K562 (cell line): ENCODE data around the gene COMMD9. TPM values are rescaled to one million over a fixed set of nuclear protein-coding genes. Genes with fewer than 3 reads are reported as not detected.

Experiments
- ATAC-seq: fragments of 200-7000 bp; cut with Tn5 transposase; 3 replicates; pipeline ENCODE4 v1.9.1; 2020; ENCODE audit warnings: moderate library complexity
- BruUV-seq: library from RNA; stranded (reverse); fragments of 400-500 nt; replicated peaks from 2 replicates; lab custom pipeline; 2021; lab: Mats Ljungman, UMichigan
- CTCF ChIA-PET: fragments of 300-600 bp; formaldehyde crosslinking; extraction: SDS; loops from one replicate; lab custom pipeline; 2021; ENCODE audit warnings: low intra/inter-chr PET ratio; lab: Yijun Ruan, JAX
- POLR2A ChIA-PET: fragments of 300-600, 350-650 bp; sonication (Branson Sonifier 250); formaldehyde crosslinking; extraction: SDS; loops from one replicate; lab custom pipeline; 2021; ENCODE audit warnings: antibody characterized with exemption, inconsistent platforms; lab: Yijun Ruan, JAX
- DNase-seq, 4 experiments: peaks; one replicate each; pipeline versions ENCODE4 v3.0.0 to v3.0.0-alpha.2; 2011 to 2018; ENCODE audit warnings: low spot score in 3 of 4, mixed read lengths in 3 of 4; ENCODE audit errors: extremely low read depth in 1 of 4
- FAIRE-seq: peaks from 2 replicates; lab custom pipeline; 2011; peaks lifted over from hg19 to GRCh38; lab: Jason Lieb, UNC
- H2AFZ ChIP-seq: 2 replicates; pipeline ENCODE4 v1.6.0; 2011; ENCODE audit warnings: low read depth, low read length, control low read depth, inconsistent platforms
- H3K27ac ChIP-seq: fragments of 200-600 bp; 3 replicates; pipeline ENCODE4 v1.8.0; 2011; ENCODE audit warnings: low read depth, mild to moderate bottlenecking, control low read depth, inconsistent platforms, low read length, moderate library complexity, mixed read lengths; ENCODE audit errors: extremely low read depth
- H3K27me3 ChIP-seq, 2 experiments: fragments of 300-600 bp in 1 of 2; 2 replicates in 1 of 2; 3 replicates in 1 of 2; pipeline versions ENCODE4 v1.6.0 to v1.8.0; 2011; ENCODE audit warnings: inconsistent platforms in 2 of 2, low read length in 2 of 2, mild to moderate bottlenecking in 1 of 2, mixed read lengths in 1 of 2, moderate library complexity in 1 of 2; ENCODE audit not compliant: control insufficient read depth in 2 of 2, insufficient read depth in 2 of 2
- H3K36me3 ChIP-seq: fragments of 300-600 bp; 3 replicates; pipeline ENCODE4 v1.8.0; 2011; ENCODE audit warnings: mild to moderate bottlenecking, low read length, inconsistent platforms; ENCODE audit not compliant: control insufficient read depth, insufficient read depth
- H3K4me1 ChIP-seq, 2 experiments: fragments of 200-600 bp in 1 of 2; replicated peaks in 1 of 2; 2 replicates in 1 of 2; 3 replicates in 1 of 2; pipeline versions ENCODE4 v1.5.1 to v1.8.0; 2011; ENCODE audit warnings: inconsistent platforms in 2 of 2, low read length in 2 of 2, mild to moderate bottlenecking in 1 of 2, mixed read lengths in 1 of 2, moderate library complexity in 1 of 2; ENCODE audit not compliant: control insufficient read depth in 2 of 2, insufficient read depth in 2 of 2
- H3K4me2 ChIP-seq: 2 replicates; pipeline ENCODE4 v1.6.1; 2011; ENCODE audit warnings: low read length, control low read depth, inconsistent platforms, mixed read lengths; ENCODE audit not compliant: insufficient read depth
- H3K4me3 ChIP-seq: fragments of 200-600 bp; sonication (generic), shearing (Covaris generic); 2 replicates; pipeline ENCODE4 v1.5.1; 2016; ENCODE audit warnings: control low read depth, inconsistent platforms
- H3K79me2 ChIP-seq: fragments of 200-600 bp; 3 replicates; pipeline ENCODE4 v1.8.0; 2011; ENCODE audit warnings: low read length, inconsistent platforms; ENCODE audit not compliant: control insufficient read depth, insufficient read depth
- H3K9ac ChIP-seq, 2 experiments: 2 replicates each; pipeline versions ENCODE4 v1.6.0 to v1.6.1; 2011; ENCODE audit warnings: low read depth in 2 of 2, low read length in 2 of 2, control low read depth in 1 of 2, inconsistent platforms in 1 of 2, mild to moderate bottlenecking in 1 of 2, mixed read lengths in 1 of 2; ENCODE audit not compliant: insufficient read depth in 1 of 2
- H3K9me1 ChIP-seq: one replicate; pipeline ENCODE4 v1.6.0; 2011; ENCODE audit warnings: inconsistent platforms, mild to moderate bottlenecking, low read length, moderate library complexity; ENCODE audit not compliant: control insufficient read depth, insufficient read depth
- H3K9me3 ChIP-seq: replicated peaks from 2 replicates; pipeline ENCODE4 v1.5.1; 2011; ENCODE audit warnings: low read depth, low read length, inconsistent platforms; ENCODE audit not compliant: control insufficient read depth, insufficient read depth
- H4K20me1 ChIP-seq: replicated peaks from 2 replicates; pipeline ENCODE4 v1.6.1; 2011; ENCODE audit warnings: low read length, inconsistent platforms, mixed read lengths; ENCODE audit not compliant: control insufficient read depth, insufficient read depth
- C11orf30 ChIP-seq: fragments of 450-650 bp; IDR thresholded peaks from 2 replicates; pipeline ENCODE4 v1.6.1; 2016; ENCODE audit warnings: low read depth, mild to moderate bottlenecking
- CBFA2T2 ChIP-seq: fragments of 450-650 bp; conservative IDR thresholded peaks from 2 replicates; pipeline ENCODE4 v1.6.1; 2017; ENCODE audit warnings: mild to moderate bottlenecking
- CBX1 ChIP-seq: sonication (generic); IDR thresholded peaks from 2 replicates; pipeline ENCODE4 v1.6.1; 2016; ENCODE audit warnings: antibody characterized with exemption, low read depth, mild to moderate bottlenecking
- CBX8 ChIP-seq: fragments of 200-600 bp; sonication (generic); IDR thresholded peaks from 2 replicates; pipeline ENCODE4 v1.6.1; 2012; ENCODE audit warnings: borderline replicate concordance, mixed run types, low read depth, mild to moderate bottlenecking, moderate library complexity, mixed read lengths, low read length, control low read depth, inconsistent platforms; ENCODE audit not compliant: poor library complexity, severe bottlenecking; ENCODE audit errors: extremely low read depth
- CEBPG ChIP-seq, 3 experiments: fragments of 200-800 bp in 1 of 3; sonication (Bioruptor generic) in 1 of 3; sonication (generic) in 1 of 3; formaldehyde crosslinking in 1 of 3; IDR thresholded peaks in 2 of 3; conservative IDR thresholded peaks in 1 of 3; 2 replicates each; pipeline versions ENCODE4 v1.6.1 to v1.8.0; 2016 to 2022; ENCODE audit warnings: missing compliant biosample characterization in 2 of 3, missing genetic modification characterization in 2 of 3, mild to moderate bottlenecking in 1 of 3, missing genetic modification reagents in 1 of 3
- FOXK2 ChIP-seq, 2 experiments: fragments of 450-650 bp; IDR thresholded peaks in 1 of 2; conservative IDR thresholded peaks in 1 of 2; 2 replicates each; pipeline ENCODE4 v1.6.1; 2016; ENCODE audit warnings: low read depth in 2 of 2, mild to moderate bottlenecking in 1 of 2
- HDAC8 ChIP-seq: fragments of 450-650 bp; IDR thresholded peaks from 2 replicates; pipeline ENCODE4 v1.6.1; 2016; ENCODE audit warnings: mild to moderate bottlenecking, missing genetic modification characterization, moderate library complexity, missing compliant biosample characterization
- HOXB6 ChIP-seq: fragments of 250-450 bp; sonication (Bioruptor Pico); IDR thresholded peaks from 2 replicates; pipeline ENCODE4 v1.5.1; 2022; ENCODE audit warnings: mild to moderate bottlenecking, borderline replicate concordance
- ILF3 ChIP-seq: fragments of 450-650 bp; IDR thresholded peaks from 2 replicates; pipeline ENCODE4 v1.6.1; 2018; ENCODE audit warnings: antibody characterized with exemption, mild to moderate bottlenecking, moderate library complexity, borderline replicate concordance
- L3MBTL2 ChIP-seq: fragments of 450-650 bp; IDR thresholded peaks from 2 replicates; pipeline ENCODE4 v1.6.1; 2016; ENCODE audit warnings: mild to moderate bottlenecking, moderate library complexity
- LEF1 ChIP-seq: fragments of 450-650 bp; IDR thresholded peaks from 2 replicates; pipeline ENCODE4 v1.6.1; 2016; ENCODE audit warnings: mild to moderate bottlenecking
- MYNN ChIP-seq, 2 experiments: sonication (generic); formaldehyde crosslinking in 1 of 2; IDR thresholded peaks; 2 replicates each; pipeline versions ENCODE4 v1.5.0 to v1.6.1; 2016 to 2020; ENCODE audit warnings: antibody characterized with exemption in 1 of 2, missing genetic modification reagents in 1 of 2
- NONO ChIP-seq, 2 experiments: fragments of 200-400 bp in 1 of 2; fragments of 450-650 bp in 1 of 2; formaldehyde crosslinking in 1 of 2; IDR thresholded peaks; 2 replicates each; pipeline ENCODE4 v1.6.1; 2017; ENCODE audit warnings: low read depth in 2 of 2, mild to moderate bottlenecking in 2 of 2, moderate library complexity in 2 of 2, low read length in 1 of 2
- OTX1 ChIP-seq: fragments of 450-650 bp; formaldehyde crosslinking; IDR thresholded peaks from 2 replicates; pipeline ENCODE4 v1.4.0; 2022; ENCODE audit warnings: mild to moderate bottlenecking
- SMAD3 ChIP-seq: fragments of 450-650 bp; formaldehyde crosslinking; conservative IDR thresholded peaks from 2 replicates; pipeline ENCODE4 v1.4.0; 2020; ENCODE audit warnings: mild to moderate bottlenecking
- SNIP1 ChIP-seq: fragments of 450-650 bp; IDR thresholded peaks from 2 replicates; pipeline ENCODE4 v1.7.1; 2017; ENCODE audit warnings: low read depth, mild to moderate bottlenecking
- TCF3 ChIP-seq: sonication (generic); formaldehyde crosslinking; IDR thresholded peaks from 2 replicates; pipeline ENCODE4 v1.4.0; 2020; ENCODE audit warnings: mild to moderate bottlenecking, missing genetic modification reagents
- WGBS: fragments of 100-300 bp; shearing (Covaris generic); methylation state at CpG from one replicate; pipeline ENCODE4 v1.1.6; 2016; ENCODE audit warnings: low coverage, mixed read lengths; ENCODE audit not compliant: insufficient coverage; ENCODE audit errors: missing lambda C conversion rate; 5-methylcytosine and 5-hydroxymethylcytosine counted together
- in situ Hi-C: fragments of 300-500 bp; cut with MboI; formaldehyde crosslinking; loops from 4 replicates; pipeline ENCODE4 v1.15.0; 2018; ENCODE audit warnings: inconsistent platforms, mixed read lengths
- intact Hi-C: fragments of 100-400 bp; cut with micrococcal nuclease; formaldehyde crosslinking; loops from 2 replicates; pipeline ENCODE4 v1.14.2; 2022
- polyA plus RNA-seq, 8 experiments: library from polyadenylated mRNA; depleted of rRNA in 4 of 8; stranded (reverse) in 5 of 8; unstranded in 3 of 8; fragments of >200 nt; fragmentation: Nextera tagmentation in 2 of 8; fragmentation: Illumina TruSeq in 1 of 8; extraction: Ambion mirVana in 2 of 8; extraction: Trizol in 1 of 8; gene quantifications; 2 replicates each; pipeline versions ENCODE4 v1.2.1 to v1.2.3, GENCODE V29; 2011 to 2014; ENCODE audit warnings: inconsistent platforms in 1 of 8, missing spikeins in 1 of 8
- total RNA-seq, 7 experiments: library from RNA; depleted of rRNA in 6 of 7; stranded (reverse); fragments of >200 nt in 6 of 7; fragmentation: Illumina TruSeq in 2 of 7; extraction: Trizol in 2 of 7; gene quantifications; 2 replicates each; pipeline versions ENCODE4 v1.2.1 to v1.2.3, GENCODE V29; 2011 to 2021; ENCODE audit warnings: low replicate concordance in 1 of 7
- TF ChIP-seq, protein P1 (sequence below): sonication (generic); formaldehyde crosslinking; IDR thresholded peaks from 2 replicates; pipeline ENCODE4 v1.5.0; 2020; ENCODE audit warnings: missing genetic modification reagents
- TF ChIP-seq, protein P2 (sequence below): sonication (generic); formaldehyde crosslinking; IDR thresholded peaks from 2 replicates; pipeline ENCODE4 v1.4.0; 2020; ENCODE audit warnings: mild to moderate bottlenecking, missing genetic modification reagents
- TF ChIP-seq, protein P3 (sequence below): IDR thresholded peaks from 2 replicates; pipeline ENCODE4 v1.6.1; 2011; ENCODE audit not compliant: insufficient read length; ENCODE audit errors: extremely low read depth

The COMMD9 gene
- total and polyA plus RNA-seq, 9 of the 15 experiments (the other 6 are each of a cell fraction or from before 2014, with no cell fraction given), result 27.3 to 121 (median 48.0) TPM

DNA sequence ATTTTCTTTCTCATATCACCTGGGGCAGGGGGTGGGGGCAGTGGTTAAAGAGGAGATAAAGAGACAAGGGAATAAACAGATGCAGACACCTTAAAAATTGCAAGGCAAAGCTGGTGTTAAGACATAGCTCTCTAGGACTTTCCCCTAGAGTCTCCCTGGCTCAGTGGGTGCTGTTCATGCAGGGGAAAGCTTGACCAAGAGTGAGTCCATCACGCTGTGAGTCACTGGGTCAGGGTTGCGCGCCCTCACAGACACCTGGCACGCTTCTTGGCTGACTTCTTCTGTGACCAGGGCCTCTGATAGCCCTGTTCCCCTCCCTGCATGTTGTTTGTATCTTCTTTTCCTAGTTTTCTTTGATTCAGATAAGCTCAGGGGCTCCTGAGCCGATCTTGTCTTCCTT lies 31.9 kb downstream of the COMMD9 start:
- H3K27ac ChIP-seq, result no peak overlapping the region
- TF ChIP-seq, protein P1, sequence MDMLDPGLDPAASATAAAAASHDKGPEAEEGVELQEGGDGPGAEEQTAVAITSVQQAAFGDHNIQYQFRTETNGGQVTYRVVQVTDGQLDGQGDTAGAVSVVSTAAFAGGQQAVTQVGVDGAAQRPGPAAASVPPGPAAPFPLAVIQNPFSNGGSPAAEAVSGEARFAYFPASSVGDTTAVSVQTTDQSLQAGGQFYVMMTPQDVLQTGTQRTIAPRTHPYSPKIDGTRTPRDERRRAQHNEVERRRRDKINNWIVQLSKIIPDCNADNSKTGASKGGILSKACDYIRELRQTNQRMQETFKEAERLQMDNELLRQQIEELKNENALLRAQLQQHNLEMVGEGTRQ (CRISPR knock-in tag), result no peak
- TF ChIP-seq HOXB6 (CRISPR knock-in tag) (no peak), CBX1 (no peak), CBFA2T2 (no peak), TCF3 (CRISPR knock-in tag) (no peak), L3MBTL2 (no peak), C11orf30 (no peak), HDAC8 (tag) (no peak), NONO (IDR thresholded peaks at IDR 0.05; ENCODE audit: low read depth in 2 of 2, low read length in 1 of 2) (no peak), ILF3 (no peak), OTX1 (no peak), FOXK2 (conservative IDR thresholded peaks at IDR 0.05 in 1 of 2, IDR thresholded peaks at IDR 0.05 in 1 of 2; ENCODE audit: low read depth in 2 of 2) (no peak), MYNN (IDR thresholded peaks at IDR 0.05) (no peak), MYNN (CRISPR knock-in tag; IDR thresholded peaks at IDR 0.05) (no peak), CEBPG (CRISPR knock-in tag; IDR thresholded peaks at IDR 0.05) (no peak), CEBPG (tag; conservative IDR thresholded peaks at IDR 0.05 in 1 of 2, IDR thresholded peaks at IDR 0.05 in 1 of 2) (no peak), CBX8 (no peak), SMAD3 (CRISPR knock-in tag) (no peak), LEF1 (no peak), SNIP1 (no peak)
- TF ChIP-seq, protein P2, sequence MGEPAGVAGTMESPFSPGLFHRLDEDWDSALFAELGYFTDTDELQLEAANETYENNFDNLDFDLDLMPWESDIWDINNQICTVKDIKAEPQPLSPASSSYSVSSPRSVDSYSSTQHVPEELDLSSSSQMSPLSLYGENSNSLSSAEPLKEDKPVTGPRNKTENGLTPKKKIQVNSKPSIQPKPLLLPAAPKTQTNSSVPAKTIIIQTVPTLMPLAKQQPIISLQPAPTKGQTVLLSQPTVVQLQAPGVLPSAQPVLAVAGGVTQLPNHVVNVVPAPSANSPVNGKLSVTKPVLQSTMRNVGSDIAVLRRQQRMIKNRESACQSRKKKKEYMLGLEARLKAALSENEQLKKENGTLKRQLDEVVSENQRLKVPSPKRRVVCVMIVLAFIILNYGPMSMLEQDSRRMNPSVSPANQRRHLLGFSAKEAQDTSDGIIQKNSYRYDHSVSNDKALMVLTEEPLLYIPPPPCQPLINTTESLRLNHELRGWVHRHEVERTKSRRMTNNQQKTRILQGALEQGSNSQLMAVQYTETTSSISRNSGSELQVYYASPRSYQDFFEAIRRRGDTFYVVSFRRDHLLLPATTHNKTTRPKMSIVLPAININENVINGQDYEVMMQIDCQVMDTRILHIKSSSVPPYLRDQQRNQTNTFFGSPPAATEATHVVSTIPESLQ (CRISPR knock-in tag), result no peak
- TF ChIP-seq, protein P3, sequence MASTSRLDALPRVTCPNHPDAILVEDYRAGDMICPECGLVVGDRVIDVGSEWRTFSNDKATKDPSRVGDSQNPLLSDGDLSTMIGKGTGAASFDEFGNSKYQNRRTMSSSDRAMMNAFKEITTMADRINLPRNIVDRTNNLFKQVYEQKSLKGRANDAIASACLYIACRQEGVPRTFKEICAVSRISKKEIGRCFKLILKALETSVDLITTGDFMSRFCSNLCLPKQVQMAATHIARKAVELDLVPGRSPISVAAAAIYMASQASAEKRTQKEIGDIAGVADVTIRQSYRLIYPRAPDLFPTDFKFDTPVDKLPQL, result no peak
- DNase-seq (no peak), FAIRE-seq (no peak), ATAC-seq (no peak)
- H3K27me3 ChIP-seq, result peaks cover 5 to 22% of the 10 kb centered on the region in 2 experiments; a peak in 4 of 5 replicates
- in situ Hi-C loops, result no loop called here
- ChIA-PET POLR2A (interaction anchor here (1.1 kb wide), 2 partner anchors 9 to 16 kb away, joined by 4 read pairs; no protein-coding TSS in a partner anchor), CTCF (no interaction called here)
- no peak overlapping the region for H3K4me2 ChIP-seq
- no peaks in the 10 kb centered on the region for H3K4me1 ChIP-seq
- no peaks in the 10 kb centered on the region for H4K20me1 ChIP-seq
- no peak overlapping the region for H3K4me3 ChIP-seq
- H2AFZ ChIP-seq, result no peak overlapping the region
- BruUV-seq, result no TSS peak
- intact Hi-C loops, result loop anchor here (5.0 kb wide), 3 partner anchors 90 to 435 kb away; no protein-coding TSS in a partner anchor
- peaks cover 2% of the 10 kb centered on the region for H3K9me1 ChIP-seq
- no peaks in the 10 kb centered on the region for H3K79me2 ChIP-seq
- no peaks in the 10 kb centered on the region for H3K9me3 ChIP-seq
- 2% methylated on average over 5 of the region's 5 CpGs for WGBS
- H3K36me3 ChIP-seq, result no peaks in the 10 kb centered on the region
- H3K9ac ChIP-seq, result no peak overlapping the region
